GM20431 (cell line): ENCODE results near the gene LINC01488.

Experiments used
- in situ Hi-C: fragments of 300-500 bp; cut with MseI, MboI; formaldehyde crosslinking; loops from one replicate; pipeline ENCODE4 v1.15.0; 2020; ENCODE audit warnings: low sequenced_read_pairs; ENCODE audit not compliant: unreplicated experiment

The LINC01488 gene

DNA sequence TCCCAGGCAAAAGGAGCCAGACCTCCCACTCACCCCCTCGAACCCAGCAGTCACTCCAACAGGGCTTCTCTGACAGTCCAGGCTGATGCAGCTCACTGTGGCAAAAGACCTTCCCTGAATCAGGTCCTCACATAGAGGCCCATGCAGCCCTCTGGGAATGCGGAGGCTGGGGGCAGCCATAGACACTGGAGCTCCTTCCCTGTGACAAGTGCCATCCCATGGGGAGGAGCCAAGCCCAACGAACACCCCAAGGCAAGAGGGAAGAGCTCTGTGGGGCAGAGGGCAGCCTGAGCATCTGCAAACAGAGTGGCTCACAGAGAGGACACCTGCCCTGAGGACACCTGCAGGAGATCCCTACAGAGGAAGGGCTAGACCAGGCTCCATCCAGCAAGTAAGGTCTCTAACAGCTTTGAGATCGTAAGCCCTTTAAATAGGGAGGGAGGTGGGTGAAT lies at the start of gene LINC01488:
Gene LINC01488 (plus strand): TSS at position 271 of the 452 bp plus-strand sequence.
- in situ Hi-C loops: no loop called here

DNA sequence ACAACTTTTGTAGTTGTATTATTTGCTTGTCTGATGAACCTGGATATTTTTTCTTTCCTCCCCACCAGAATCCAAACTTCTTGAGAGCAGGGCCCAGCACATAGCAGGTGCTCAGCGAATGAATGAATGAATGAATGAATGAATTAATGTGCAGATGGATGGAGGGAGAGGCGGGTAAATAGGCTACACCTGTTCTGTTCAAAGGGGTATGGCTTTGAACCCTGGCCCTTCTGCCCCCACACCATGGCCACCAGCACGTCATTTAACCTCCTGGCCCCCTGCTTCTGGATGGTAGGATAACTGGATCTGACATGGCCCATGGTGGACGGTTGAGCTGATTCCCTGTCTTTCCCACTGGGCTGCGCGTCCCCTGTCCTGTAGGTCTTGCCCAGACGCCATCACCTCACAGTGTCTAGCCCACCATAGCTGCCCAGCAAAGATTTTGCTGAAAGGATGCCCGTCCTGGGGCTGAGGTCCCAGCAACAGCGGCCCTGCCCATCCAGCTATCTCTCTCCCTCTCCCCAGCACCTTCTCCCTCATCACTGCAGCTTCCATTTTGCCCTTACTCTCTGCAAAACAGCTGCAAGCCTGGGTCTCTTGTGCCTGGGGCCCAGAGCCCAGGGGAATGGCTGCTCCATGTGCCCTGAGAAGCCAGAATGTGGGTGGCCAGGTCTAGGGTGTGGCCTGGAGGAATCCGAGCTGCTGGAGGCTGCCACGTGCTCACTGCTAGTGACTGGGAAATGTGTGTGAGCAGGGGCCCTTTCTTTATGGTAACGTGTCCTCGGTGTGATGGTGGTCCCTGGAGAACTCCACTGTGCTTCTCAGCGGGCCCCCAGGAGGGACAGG lies 49.3 kb upstream of the LINC01488 start:
- in situ Hi-C loops: no loop called here

DNA sequence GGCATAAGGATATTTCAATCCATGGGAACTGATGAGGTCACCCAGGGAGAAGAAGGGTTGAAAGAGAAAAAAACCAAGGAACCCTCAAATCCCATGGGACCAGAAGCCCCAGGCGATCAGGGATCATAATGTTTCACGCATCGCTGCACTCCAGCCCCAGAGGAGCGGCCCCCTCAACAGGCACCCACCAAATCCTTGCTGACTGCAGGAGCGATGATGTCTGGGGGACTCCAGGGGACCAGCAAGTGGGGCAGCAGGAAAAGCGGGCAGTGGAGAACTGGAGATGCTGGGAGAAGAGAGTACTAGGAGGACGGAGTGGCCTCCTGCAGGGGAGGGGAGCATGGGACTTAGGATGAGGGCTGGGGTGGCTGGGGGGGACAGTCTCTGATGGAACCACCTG lies 47.7 kb upstream of the LINC01488 start:
- in situ Hi-C loops: no loop called here

DNA sequence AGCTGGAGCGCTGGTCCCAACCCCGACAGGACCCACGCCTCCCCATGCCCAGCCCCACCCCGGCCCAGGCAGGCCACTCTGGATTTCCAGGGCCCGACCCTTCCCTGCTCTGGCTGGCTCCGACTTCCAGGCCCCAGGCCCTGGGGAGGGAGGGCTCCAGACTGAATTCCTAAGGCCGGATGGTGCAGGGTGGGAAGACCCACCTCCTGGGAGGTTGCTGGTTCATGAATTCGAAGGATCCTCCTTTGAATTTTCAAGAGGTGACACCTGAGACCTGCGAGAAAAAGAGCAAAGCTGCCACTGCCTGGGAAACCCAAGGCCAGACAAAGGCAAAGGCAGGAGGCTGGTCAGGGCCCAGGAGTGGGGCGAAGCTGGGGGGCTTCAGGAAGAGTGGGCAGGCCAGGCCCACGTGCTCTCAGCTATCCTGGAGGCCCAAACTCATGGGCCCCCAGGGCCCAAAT lies 47.0 kb upstream of the LINC01488 start:
- in situ Hi-C loops: no loop called here

DNA sequence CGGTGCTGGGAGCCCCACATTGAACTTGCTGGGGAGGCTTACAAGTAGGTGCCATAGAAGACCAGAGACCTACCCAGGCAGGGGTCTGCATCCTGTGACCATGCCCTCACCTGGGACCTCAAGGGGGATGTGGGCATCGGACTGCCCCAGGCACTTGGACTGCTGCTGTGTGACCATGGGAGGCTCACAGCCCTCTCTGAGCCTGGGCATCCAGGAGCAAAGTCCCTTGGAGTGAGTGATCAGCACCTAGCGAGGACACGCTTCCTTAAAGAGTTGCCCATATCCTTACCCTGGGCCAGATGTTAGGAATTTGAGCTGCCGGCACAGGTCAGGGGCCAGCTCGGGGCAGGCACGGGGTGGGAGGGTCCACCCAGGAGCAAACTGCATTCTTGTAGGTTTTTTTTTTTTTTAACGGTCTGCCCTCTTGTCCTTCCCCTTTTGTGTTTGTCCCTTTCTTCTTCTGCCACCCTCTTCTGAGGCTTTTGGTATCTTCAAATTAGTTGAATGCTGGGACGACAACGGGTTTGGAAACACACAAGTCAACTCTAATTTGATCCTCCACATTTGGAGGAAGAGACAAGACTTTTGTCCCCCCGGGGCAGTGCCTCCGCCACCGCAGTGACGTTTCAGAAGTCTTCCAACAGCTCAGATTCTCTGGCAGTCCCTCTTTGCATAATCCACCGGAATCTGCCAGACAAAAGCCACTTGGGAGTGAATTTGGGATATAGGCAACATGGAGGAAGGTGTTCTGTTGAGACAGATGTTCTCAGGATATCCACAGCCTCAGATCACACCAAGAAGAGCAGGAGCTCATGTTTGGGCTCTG lies 46.1 kb upstream of the LINC01488 start:
- in situ Hi-C loops: no loop called here

DNA sequence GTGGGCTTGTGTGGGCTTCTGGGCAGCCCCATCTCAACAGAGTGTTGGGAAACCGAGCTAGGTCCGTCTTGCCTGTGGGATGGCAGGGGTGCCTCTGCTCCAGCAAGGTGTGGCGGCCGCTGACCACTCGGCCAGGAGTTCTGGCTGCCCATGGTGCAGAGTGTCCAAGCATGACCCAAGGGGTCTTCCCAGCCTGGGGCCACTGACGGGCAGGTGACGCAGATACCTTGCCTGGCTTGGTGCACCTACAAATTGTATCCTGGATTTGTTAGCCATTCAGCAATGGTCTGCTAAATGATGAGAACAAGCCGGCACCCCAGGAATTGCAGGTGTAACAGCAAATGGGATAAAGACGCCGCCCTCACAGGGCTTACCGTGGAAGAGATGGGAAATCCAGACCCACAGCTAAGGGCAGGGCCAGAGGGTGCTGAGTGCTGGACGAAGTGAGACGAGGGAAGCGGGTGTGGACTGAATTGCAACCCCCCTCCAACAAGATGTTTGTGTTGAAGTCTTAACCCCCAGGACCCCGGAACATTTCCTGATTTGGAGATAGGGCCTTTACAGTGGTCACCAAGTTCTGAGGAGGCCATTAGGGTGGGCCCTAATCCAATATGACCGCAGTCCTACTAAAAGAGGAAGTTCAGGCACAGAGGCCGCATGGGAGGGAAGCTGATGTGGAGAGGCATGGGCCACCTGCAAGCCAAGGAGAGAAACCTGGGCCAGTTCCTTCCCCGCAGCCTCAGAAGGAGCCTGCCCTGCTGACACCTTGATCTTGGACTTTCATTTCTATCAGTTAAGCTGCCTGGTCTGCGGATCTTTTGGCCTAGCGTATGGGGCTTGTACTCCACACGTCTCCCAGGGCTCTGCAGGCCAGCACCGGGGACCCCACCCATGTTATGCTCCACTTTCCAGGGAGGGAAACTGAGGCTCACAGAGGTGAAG lies 45.2 kb upstream of the LINC01488 start:
- in situ Hi-C loops: no loop called here

DNA sequence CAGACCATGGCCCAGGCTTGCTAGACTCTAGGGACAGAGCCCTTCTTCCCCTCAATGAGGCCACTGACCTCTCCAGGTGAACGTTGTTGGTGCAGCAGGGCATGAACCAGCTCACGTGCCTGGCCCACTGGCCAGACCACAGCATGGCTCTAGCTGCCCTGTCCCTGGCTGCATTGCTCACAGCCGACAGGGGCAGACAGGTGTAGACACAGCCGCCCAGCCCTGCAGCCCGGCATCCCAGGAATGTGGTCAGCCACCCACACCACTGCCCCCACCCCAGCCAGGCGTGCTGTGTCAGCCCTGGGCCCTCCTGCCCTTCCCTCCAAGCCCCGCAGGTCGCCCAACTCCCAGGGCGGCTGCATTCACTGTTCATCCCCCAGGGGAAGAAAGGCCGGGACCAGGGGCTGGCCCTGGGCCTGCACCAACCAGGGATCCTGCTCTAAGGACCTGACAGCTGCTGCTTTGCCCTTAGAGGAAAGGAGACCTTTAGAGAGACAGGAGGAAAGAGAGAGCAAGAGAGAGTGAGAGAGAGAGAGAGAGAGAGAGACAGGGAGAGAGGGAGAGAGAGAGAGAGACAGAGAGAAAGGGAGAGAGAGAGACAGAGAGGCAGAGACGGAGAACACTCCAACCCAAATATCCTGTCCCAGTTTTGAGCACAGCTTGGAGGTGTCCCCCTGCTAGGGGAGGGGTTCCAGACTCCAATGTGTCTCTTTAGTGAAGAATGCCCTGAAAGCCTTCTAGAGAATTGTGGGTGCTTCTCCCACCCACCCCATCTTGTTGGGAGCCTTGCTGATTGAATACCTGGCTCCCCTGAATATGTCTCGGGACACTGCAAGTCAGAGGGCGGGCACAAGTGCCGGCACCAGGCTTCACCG lies 44.2 kb upstream of the LINC01488 start:
- in situ Hi-C loops: no loop called here

DNA sequence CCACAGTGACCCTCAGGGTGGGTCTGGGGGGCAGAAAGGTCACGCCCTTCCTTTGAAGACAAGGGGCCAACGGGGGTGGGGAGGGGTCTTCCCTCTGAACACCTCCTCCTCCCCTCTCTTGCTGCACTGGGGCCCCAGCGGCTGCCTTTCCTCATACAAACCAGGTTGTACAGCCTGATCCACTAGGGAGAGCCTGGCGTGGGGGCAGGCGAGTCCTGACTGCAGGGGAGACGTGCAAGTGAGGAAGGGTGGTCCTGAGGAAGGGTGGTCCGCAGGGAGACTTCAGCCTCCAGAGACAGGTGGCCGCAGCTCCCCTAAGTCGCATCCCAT lies 43.6 kb upstream of the LINC01488 start:
- in situ Hi-C loops: no loop called here

DNA sequence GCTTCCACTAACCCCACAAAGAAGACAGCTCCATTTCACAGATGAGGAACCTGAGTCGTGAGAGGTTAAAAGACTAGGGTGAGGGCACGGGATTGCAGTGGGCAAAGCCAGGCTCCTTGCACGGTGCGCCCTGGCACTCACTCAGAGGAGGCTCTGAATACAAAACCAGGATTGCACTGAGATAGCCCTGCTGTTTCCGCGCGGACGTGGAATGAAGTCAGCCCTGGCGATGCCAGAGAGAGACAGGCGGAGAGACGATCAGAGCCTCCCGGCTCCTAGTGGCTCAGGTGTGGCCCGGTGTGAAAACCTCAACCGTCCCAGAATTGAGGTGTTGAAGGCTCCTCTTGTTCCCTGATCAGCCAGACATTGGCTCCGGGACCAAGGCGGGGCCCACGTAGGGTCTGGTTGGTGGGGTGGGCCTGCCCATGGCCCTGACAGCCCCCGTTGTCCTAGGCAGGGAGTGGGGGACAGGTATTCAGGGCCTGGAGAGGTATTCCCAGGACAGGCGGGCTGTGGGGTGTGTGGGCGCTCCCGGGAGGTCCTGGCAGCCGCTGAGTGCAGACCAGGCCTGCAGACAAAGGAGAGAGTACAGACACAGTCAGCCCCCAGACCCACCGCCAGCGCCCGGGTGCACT lies 43.1 kb upstream of the LINC01488 start:
- in situ Hi-C loops: no loop called here

DNA sequence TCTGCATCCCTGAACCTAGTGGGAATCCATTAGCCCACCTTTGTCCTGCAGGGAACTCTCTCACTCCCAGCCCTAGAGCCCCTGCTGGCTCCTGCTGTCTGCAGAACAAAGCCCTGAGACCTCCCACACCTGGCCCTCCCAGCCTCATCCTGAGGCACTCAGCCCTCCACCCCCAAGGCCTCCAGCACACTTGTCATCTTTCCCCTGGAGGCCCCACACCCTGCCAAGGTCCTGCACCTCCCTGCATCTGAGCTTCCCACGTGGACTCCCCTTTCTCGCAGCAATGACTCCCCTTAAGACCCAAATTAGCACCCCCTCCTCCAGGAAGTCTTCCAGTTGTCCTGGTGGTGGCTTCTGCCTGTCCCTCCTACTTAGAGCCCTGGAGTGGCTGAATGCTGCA lies 42.3 kb upstream of the LINC01488 start:
- in situ Hi-C loops: no loop called here

DNA sequence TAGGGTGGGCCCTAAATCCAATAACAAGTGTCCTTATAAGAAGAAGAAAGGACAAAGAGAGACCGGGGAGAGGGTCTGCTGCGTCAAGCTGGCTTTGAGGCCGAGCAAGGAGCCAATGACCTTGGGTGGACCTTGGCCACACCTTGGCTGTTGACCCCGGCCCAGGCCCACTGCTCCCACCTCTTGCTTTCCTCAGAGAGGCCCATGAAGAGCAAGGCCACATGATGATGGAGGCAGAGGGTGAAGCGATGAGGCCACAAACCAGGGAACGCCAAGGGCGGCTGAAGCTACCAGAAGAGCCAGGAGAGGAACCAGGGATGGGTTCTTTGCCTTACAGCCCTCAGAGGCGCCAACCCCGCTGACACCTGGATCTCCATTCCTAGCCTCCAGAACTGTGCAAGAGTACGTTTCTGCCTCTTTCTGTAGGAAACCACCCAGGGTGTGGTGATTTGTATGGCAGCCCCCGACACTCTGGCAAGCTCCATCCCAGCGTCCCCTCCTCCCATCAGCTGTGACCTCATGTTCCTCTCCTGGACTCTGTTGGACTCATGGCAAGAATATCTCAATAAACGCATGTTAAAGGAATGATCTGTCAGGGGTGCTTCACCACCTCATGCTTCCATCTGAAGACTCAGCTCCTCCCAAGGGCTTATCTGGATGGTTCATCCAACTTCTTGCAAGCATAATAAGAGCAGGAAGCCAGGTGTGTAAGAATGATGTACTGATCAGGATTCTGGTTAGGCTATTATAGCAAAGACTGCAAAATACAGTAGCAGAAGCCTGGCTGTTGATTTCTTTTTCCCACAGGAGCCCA lies 41.6 kb upstream of the LINC01488 start:
- in situ Hi-C loops: no loop called here

DNA sequence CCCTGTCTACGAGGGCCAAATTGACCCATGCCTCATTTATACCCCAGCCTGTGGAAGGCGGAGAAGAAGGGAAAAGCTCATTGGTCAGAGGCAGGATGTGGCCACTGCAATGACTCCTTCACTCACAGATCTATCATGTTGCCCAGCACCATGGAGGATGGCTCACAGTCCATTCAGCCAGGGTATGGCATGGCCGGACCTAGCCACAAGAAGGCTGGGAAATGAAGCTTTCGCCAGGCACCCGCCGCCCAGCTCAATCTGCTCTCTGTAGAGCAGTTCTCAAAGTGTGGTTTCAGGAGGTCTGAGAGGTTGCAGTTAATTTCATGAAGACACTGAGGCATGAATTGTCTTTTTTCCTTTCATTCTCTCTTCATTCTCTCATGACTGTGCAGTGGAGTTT lies 40.6 kb upstream of the LINC01488 start:
- in situ Hi-C loops: no loop called here

DNA sequence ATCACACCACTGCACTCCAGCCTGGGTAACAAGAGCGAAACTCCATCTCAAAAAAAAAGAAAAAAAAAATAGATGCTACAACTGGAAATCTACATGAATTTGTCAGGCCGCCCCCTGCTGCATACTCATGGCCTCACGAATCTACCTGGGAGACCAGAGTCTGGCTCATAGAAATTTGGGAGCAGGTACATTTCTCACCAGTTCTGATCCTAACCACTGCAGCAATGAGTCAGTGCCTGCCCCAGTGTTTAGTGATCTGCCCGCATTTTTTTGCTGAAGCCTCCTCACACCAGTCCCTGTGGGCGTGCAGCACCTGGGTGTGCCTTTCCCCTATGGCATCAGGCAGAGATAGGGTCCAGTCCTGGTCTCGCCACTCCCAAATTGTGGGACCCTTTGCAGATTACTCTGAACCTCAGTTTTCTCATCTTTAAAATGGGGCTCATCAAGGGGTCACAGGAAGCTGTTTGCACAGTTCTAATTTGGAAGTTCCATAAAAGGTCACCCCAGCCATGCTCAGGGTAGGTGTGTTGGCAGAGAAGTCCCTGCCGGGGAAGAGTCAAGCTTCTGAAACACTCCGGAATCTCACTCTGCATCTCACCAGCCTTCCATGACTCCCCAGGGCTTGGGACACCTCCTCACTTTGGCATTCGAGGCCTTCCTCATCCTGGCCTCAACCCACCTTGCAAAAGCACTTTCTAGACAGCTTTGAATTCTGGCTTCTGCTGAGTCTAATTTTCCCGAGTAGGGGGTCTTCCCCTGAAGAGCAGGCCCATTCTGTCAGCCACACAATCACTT lies 39.3 kb upstream of the LINC01488 start:
- in situ Hi-C loops: no loop called here

DNA sequence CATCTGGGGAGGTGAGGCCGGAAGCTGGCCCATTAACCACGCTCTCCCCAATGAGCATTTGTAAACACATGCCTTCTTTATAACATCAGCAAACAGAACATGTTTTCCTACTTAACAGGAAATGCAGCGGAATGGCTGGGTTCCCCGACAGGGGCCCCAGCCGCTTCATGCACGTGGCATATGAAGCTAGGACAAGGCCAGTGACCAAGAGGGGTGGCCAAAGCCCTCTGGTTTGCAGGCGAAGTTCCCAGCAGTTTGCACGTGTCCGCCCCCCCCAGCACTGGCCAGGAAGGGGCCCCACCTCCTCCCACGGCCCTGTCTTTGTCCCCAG lies 38.7 kb upstream of the LINC01488 start:
- in situ Hi-C loops: no loop called here

DNA sequence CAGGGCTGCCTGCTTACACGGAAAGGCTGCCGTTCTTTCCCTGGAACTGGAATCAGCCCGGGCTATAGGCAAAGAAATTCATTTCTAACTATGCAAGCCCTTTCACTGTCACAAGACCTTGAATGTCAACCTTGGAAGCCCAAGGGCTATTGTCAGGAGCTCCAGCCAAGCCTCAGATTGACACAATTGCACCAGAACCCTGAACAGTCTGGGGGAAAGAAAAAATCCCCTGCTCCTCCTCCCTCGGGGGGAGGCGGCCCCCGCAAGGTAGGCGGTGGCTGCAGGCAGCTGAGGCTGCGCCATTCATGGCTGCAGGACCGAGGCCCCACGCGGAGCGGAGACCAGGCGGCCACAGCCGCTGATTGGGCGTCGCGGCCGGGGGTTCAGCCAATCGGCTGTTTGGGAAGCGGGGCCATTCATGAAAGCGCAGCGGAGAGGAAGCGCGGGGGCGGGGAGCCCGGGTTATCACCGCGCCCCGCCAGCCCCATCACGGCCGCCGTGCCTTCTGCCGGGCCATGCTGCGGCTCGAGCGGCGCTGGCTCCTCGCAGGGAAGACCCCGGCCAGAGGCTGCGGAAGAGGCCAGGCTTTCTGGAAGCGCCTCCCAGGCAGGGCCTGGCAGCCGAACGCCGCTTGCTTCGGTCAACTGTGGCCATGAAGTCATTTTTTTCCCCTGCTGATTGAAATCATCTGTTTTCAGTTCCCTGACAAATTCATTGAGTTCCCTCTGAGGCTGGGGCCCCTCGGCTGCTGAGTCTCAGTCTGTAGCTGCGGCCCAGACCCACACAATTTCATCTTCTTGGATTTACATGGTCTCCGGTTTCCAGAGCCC lies 38.1 kb upstream of the LINC01488 start:
- in situ Hi-C loops: no loop called here

DNA sequence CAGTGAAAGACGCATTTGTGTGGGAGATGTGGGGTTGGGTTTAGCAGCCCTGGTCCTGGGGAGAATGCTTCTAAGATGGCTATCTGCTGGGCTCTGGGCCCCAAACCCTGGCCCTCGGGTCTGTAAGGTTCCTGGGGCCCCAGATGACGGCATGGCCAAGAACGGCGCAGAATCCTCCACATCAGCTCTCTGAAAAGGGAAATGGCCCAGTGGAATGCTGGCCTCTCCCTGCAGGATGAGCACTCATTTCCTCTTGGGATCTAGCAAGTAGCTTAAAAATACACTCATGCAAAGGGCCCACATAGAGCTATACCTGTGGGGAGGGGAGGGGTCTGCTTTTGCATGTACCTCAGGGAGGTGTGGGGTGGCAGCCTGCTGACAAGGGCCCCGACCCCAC lies 37.5 kb upstream of the LINC01488 start:
- in situ Hi-C loops: no loop called here
